ENCODE data around the gene RAB15.

RAB15 gene

GRCh38 chr14:64971943-64972791 lies at the start of gene RAB15:
TSS of gene RAB15 (minus strand) at chr14:64972336. CDS start at chr14:64972076, 260 bp downstream.
- peak; percentile 14 for DNase-seq

GRCh38 chr14:65019944-65020566 lies 47.9 kb upstream of the RAB15 start:
- DNase-seq, result peak; percentile 23

DNA sequence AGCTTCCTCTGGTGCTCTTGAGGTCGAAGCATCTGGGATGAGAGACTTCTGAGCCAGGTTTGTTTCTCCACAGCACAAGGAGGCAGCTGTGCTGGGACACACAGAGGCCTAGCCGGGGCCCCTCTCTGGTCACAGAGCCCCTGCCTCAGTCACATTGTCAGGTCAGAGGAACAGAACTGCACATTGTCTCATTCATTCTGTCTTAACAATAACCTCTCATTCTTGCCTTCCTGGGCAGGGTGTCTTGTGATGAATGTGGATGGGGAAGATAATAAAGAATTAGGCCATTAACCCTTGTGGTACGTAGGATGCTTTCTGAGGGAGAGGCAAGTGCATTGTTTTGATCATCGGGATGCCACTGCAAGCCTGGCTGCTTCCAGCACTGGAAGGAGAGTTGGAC lies 44.3 kb upstream of the RAB15 start:
- no peak for DNase-seq

DNA sequence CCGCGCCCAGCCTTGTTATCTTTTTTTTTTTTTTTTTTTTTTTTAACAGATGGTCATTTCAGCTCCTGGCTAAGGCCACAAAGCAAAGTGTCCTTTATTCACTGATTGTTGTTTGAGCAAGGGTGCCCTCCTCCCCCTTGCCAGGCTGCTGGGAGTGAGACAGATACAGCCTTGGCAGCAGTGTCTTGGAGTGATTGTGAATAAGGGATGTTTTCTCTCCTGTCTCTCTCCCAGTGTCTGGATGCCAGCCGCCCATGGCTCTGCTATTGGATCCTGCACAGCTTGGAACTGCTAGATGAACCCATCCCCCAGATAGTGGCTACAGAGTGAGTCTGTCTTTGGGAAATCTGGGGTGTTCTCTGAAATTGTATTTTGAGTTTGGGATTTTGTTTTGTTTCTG lies 43.3 kb upstream of the RAB15 start:
- no peak for DNase-seq

DNA sequence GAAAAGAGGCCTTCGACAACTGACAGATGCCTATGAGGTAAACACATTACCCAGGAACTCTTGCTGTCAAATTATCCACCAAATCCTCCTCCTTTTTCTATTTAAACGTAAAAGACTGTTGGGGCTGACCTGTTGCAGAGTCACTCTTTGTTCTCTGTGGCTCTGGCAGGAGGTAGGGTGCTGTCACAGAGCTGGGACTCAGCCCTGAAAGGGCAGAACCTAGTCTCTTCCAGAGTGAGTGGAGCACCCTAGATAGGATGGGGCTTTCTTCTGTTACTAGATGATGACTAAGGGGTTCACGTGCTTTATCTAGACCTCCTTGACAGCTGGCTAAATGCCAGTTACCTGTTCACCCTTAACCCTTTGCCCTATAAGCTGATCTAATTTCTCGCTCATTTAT lies 40.2 kb upstream of the RAB15 start:
- DNase-seq, result no peak

GRCh38 chr14:65011538-65011937 lies 39.4 kb upstream of the RAB15 start:
- no peak for DNase-seq

DNA sequence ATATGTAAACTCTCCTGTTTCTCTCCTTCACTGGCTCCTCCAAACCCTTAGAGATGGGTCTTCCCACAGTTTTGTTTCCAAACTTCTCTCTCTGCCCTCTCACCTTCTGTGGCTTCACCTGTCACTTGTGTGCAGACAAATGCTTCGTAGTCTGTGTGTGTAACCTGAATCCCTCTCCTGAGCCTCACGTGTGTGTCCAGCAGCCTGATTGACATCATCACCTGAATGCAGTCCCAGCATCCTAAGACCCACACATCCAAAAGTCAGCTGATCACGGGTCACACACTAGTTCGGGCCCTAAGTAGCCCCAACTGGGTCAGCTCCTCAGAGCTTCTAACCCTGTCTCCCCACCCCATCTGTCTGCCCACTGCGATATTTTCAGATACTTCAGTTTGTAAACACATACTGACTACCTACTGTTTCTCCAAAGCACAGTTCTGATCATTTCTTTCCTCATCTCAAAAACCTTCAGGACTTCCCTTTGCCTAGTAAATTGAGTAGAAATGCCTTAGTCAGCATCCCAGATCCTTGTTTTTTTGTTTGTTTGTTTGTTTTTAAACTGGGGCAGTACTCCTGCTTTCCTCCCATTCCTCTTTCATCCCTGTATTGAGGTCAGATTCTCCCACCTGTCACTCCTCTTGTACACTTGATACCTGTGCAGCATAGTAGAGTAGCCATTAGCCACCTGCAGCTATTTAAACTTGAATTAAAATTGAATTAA lies 38.2 kb upstream of the RAB15 start:
- DNase-seq, result no peak

DNA sequence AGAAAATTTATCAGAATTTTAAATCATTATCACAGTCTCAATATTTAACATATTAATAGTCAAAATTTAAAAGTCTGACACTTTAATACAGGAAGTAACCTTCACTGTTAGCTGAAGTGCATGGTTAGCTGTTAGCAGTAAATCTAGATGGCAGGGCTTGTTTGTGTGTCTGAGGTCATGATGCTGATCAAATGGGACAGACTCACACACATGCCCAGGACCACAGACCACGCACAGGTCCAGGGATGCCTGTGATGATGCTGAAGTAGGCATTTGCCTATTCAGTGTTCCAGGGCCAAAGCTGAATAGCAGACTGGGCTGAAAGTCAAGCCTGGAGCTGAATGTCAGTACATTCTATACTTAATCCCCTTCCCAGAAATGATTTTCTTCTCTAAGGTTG lies 35.1 kb upstream of the RAB15 start:
- no peak for DNase-seq

GRCh38 chr14:65006261-65006721 lies 34.2 kb upstream of the RAB15 start:
- DNase-seq, result no peak

DNA sequence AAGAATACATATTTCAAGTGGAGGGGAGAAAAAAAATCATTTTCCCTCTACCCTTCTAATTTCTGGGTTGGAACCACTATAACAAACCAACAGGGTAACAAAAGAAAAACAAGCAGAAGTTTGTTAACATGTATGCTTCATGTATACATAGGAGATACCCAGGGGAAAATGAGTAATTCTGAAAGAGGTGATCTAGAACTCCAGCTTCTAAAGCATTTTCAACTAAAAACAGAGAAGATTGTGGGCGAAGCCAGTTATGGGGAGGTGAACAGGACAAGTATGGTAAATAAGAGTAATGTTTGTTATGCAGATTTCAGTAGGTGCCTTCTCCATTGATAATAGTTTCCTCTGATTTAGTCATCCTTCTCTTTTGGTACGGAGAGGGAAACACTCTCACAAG lies 31.3 kb upstream of the RAB15 start:
- DNase-seq, result no peak

DNA sequence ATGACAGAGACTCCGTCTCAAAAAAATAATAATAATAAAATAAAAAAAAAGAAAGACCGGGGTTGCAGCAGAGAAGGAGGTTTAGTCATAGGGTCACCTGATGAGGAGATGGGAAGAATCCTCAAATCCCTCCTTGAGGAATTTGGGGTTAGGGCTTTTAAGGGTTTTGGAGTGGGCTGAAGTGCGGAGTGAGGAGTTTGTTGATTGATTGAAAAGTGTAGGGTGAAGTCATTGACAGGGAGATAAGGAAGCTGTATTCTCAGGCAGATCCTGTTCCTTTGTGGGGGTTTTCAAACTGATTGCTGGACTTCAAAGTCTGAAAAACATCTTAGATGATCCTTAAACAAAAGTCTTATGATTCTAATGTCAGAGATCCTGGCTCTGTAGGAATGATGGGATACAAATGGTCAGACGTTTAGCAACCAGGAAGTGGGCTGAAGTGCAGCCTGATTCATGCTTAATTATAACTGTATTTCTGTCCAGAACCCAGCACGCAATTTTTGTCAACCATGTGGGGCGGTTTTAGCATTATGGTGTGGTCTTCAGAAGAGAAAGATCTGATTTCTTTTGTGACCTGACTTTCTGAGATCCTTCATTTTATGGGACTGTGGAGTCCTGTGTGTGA lies 30.6 kb upstream of the RAB15 start:
- no peak for DNase-seq

GRCh38 chr14:65001723-65002122 lies 29.6 kb upstream of the RAB15 start:
- no peak for DNase-seq

GRCh38 chr14:65000898-65001591 lies 28.9 kb upstream of the RAB15 start:
- DNase-seq, result no peak

GRCh38 chr14:64998455-64998931 lies 26.4 kb upstream of the RAB15 start:
- no peak for DNase-seq

DNA sequence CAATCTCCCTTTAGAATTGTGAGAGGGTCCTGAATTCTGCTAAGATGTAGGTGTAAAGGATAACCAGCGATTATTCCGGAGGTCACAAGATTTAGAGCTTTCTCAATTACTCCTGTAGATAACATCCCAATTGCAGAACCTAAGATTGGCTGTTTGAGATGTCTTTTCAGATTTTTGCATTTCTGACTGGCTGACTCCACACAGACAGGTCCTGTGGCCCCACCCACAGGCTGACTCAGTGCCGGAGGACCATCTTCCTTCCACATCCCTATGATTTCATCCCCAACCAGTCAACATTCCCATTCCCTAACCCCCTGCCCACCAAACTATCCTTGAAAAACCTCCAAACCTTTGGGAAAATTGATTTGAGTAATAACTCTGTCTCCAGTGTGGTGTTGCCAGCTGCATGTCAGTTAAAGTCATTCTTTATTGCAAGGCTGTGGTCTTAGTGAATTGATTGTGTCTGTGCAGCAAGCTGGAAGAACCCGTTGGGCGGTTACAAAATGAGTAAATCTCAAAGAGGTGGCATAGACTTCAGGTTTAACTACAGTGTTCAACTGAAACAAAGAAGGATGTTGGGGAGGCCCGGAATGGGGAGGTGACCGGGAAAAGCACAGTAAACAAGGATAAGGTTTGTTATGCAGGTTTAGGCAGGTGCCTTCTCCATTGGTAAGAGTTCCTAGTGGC lies 25.1 kb upstream of the RAB15 start:
- no peak for DNase-seq

DNA sequence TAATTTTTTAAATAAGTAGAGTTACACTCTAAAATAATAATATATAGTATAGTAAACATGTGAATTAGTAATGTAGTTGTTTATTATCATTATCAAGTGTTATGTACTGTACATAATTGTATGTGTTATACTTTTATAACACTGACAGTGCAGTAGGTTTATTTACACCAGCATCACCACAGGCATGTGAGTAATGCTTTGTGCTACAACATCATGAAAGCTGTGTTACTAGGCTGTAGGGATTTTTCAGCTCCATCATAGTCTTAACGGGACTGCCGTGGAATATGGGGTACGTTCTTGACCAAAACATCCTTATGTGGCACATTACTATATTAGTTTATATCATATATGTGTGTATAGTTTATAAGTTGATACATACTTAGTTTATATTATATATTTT lies 23.2 kb upstream of the RAB15 start:
- no peak for DNase-seq

DNA sequence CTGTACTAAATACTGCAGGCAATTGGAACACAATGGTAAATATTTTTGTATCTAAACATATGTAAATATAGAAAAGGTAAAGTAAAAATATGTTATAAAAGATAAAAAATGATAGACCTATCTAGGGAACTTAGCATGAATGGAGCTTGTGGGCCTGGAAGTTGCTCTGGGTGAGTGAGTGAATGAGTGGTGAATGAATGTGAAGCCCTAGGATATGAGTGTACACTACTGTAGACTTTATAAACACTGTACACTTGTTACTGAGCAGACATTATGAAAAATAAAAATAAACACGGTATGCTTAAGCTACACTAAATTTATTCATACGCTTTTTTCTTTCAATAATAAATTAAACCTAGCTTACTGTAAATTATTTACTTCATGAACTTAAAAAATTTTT lies 22.4 kb upstream of the RAB15 start:
- no peak for DNase-seq

GRCh38 chr14:64993266-64993930 lies 21.3 kb upstream of the RAB15 start:
- DNase-seq, result no peak

DNA sequence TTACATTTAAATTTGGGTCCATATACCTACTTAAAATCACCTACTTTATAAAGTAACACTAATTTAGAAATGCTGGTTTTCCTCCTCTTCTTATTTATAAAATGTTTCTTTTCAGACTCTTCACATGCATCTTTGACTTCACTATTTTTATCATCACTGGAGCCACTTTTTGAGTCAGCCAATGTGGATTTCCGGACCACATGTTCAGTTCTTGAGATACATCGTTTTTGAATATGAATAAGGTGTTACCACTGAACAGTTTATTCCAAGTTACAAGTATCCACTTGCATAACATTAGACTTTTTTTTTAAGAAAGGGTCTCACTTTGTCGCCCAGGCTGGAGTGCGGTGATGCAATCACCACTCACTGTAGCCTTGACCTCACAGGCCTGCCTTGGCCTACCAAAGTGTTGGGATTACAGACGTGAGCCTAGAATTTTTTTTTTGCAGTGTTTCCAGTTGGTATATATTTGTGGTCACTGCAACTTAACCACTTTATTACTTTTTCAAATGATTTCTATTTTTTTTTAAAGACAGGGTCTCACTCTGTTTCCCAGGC lies 20.3 kb upstream of the RAB15 start:
- DNase-seq, result no peak

DNA sequence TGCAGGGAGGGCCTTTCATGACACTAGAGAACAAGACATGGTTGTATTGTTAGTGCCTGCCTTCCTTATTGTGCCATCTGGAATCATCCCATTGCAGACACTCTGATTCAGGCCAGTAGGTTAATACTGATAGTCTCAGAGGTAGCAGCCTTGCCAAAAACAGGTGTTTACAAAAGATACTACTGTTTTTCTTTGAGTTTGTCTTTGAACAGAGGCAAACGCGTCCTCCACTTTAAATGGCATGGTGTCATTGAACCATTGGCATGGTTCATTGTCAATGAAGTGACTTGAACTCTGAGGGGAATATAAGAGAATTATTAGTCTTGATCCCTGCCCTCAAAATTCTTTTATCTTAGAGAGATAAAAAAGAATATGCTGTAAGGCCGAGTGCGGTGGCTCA lies 18.8 kb upstream of the RAB15 start:
- no peak for DNase-seq

DNA sequence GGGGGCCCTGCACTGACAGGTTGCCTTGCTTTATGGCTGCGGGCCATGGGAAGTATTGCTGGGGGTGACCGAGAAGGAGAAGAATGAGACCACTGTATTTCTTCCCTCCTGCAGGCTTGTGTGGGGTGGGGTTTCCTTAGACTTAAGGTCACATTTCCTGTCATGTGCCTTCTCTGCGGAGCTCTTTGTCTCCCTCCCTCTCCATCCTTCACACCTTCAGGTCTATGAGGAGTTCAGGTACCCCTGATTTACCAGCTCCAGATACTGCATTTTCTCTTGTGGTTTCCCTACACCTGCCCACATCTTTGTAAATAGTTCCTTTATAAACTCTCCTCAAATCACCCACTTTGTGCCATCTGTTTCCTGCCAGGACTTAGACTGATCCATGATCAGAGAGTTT lies 18.2 kb upstream of the RAB15 start:
- DNase-seq, result no peak
